Measurements from ENCODE around the gene HS6ST3. TPM values are rescaled to one million over a fixed set of nuclear protein-coding genes. Genes with fewer than 3 reads are reported as not detected.
"Not testable (repeated sequence)": the region's sequence is repeated elsewhere in the genome, so short reads cannot be mapped to it uniquely, and the experiment has no call there.

Gene HS6ST3
- polyA plus RNA-seq, 4 donors, result 2.7 to 3.9 (median 3.4) TPM

DNA sequence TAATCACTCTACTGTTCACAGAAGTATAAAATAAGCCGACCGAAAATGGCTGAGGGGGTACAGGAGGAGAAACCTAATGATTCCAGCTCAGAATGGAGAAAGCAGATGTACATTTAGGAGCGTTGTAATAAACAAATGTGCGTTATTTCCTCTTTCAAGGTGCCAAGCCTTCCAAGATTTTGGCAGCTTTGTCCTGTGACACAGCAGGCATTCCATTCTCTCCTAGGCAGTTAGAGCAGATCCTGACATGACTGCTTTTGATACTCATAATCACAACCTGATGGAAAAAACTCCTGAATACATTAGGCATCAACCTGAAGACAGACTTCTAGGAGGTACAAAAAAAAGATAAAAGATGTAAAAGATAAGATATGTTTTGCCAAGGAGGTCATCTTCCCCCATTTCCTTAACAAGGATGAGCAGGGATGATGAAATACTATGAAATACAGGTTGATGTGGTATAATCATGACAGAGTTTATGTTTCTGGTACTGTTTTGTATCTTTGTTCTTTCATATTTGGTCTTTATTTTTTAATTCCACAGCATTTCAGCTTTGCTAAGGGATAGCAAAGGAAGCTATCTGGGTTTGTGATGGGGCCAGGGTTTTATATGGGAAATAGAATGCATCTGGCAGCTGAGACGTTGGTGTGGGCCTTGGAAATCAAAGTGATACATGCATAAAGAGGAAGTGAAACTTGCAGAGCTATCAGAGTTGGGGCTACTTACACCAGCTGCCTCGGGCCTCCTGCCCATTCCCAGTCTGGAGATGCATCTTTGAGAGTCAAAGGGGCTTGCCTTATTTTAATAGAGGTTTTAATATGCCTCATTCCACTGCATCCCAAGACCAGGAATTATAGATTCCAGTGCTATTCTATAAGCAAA is 681.8 kb downstream of the HS6ST3 start:
- DNase-seq (ENCODE audit: low read depth in 4 of 4, low spot score in 2 of 4), result no peak

DNA sequence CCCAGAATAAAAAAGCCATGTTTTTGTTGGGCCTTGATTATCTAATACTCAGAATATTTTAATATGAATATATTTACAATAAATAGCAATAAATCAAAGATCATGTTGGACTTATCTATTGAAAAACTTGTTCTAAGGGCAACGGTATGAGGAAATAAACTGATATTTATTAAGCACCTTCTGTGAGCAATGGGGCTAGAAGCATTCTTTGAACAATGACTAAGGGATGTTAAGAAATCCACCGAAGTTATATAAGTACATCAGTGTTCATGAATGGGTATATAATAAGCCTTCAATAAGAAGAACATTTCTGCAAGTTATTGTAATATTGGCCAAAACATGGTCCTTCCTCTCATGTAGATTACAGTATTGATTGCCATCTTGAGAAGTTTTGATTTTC is 682.5 kb downstream of the HS6ST3 start:
- DNase-seq (ENCODE audit: low read depth in 4 of 4, low spot score in 2 of 4), result no peak

DNA sequence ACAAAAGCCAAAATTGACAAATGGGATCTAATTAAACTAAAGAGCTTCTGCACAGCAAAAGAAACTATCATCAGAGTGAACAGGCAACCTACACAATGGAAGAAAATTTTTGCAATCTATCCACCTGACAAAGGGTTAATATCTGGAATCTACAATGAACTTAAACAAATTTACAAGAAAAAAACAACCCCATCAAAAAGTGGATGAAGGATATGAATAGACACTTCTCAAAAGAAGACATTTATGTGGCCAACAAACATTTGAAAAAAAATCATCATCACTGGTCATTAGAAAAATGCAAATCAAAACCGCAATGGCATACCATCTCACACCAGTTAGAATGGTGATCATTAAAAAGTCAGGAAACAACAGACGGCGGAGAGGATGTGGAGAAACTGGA is 688.4 kb downstream of the HS6ST3 start:
- DNase-seq (ENCODE audit: low read depth in 4 of 4, low spot score in 2 of 4), result not testable (repeated sequence)

DNA sequence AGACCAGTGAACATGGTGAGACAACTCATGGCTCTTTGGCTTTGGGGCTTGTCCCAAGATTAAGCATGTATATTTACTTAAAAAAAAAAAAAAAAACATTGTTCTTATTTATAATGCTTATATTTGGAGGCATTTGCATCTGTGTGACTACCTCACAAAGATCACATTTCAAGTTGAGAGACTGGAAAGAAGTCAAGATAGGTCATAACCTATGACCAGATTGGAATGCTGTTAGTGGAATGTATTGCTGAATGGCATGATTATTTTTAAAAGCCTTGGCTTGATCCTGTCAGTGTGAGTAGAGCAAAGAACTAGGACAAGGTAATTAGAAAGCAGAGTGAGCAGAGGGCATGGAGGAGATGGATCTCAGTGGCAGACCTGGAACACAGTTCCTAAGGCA is 689.8 kb downstream of the HS6ST3 start:
- DNase-seq (ENCODE audit: low read depth in 4 of 4, low spot score in 2 of 4), result no peak

DNA sequence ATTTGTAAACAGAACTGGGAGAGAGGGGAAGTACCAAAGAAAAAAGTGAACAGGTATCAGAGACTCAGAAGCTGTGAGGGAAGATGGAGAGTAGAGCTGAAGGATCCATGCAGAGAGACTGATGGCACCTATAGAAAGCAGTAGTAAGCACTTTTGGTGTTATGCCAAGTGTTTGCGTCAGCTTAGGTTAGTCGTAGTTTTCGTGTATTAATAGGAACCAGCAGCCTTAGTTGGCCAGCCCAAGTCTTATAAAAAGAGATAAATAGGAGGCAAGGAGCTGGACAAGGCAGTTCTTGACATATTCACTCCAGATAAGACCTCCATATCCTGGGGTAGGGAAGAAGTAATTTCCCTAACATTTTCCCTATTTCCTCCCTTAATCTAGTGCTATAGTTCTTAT is 690.2 kb downstream of the HS6ST3 start:
- no peak for DNase-seq (ENCODE audit: low read depth in 4 of 4, low spot score in 2 of 4)

DNA sequence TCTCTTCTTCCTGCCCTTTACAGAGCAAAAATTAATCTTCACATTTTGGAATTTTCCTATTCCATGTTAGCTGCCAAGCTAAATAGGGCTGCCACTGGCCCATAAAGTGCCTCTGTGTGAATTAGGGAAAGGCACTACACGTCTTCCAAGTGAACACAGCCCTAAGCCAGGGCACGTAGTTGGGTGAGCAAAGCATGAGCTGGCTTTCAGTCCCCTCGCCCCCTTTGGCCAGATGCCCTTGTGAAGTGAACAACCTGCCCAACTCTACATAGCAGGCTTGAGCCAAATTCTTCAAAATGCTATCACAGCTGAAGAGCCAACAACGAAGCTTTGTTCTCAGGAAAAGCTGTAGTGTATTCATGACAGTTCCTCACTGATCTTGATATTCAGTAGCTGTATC is 691.2 kb downstream of the HS6ST3 start:
- DNase-seq (ENCODE audit: low read depth in 4 of 4, low spot score in 2 of 4), result no peak

DNA sequence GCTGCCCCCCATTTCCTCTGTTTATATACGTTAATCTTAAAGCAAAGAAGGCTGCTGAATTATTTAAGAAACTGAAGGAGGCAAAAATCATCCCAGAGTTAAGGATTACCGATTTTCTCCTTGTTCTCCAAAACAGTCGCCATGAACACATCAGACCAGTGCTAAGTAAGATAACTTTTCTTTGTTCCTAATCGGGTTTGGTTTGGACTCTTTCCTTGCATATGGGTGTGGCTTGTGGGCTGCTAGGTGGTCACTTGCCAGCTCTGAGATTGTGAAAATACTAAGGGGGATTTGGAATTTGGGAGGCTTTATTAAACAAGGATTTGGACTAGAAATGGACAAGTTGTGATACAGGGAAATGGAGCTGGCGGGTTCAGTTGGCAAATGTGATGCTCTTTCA is 692.3 kb downstream of the HS6ST3 start:
- DNase-seq (ENCODE audit: low read depth in 4 of 4, low spot score in 2 of 4), result no peak

DNA sequence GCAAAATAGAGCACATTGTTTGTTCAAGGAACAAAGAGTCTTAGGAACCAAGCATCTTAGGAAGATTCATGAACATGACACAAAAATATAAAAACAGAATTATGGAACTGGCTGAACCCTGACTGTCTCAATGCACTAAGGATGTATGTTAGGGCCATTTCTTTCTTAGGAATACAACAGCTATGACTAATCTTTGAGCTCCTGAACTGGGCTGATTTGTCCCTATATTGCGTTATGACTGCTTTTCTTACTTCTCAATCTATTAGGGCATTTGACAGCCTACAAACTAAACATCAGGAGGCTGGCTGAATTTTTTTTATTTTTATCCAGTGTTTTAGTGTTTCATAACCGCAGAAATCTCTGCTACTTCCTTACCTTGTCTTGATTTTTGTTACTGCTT is 693.1 kb downstream of the HS6ST3 start:
- DNase-seq (ENCODE audit: low read depth in 4 of 4, low spot score in 2 of 4), result no peak

DNA sequence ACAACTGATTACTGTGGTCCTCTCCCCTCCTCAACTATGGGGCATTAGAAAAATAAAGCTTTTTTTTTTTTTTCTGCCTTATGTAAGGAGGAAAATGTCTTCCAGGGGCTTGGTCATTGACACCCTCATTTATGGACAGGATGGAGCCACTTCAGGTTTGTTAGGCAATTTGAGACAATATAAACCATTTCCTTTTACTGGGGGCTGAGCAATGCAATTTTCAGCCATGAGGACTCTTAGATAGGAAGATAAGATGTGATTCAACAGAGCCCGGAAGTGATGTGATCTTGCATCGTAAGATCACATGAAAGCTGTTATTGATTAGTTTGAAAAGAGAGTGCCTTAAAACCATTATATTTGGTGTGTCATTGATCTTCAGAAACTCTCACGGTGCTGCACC is 693.6 kb downstream of the HS6ST3 start:
- DNase-seq (ENCODE audit: low read depth in 4 of 4, low spot score in 2 of 4), result no peak

DNA sequence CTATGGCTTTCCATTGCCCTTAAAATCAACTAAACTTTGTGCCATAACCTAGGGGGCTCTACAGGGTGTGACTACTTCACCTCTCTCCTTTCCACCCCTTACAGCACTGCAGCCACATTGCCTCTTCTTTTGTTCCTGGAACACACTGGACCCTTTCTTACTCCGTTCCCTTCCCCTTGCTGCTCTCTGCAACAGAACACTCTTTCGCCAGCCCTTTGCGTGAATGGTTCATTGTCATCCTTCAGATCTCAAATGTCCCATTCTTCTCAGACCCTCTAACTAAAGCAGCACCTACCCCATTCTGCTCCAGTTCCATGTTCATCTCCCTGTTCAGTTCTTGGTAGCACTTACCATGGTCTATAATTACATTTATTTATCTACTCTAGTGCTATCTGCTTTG is 696.1 kb downstream of the HS6ST3 start:
- DNase-seq (ENCODE audit: low read depth in 4 of 4, low spot score in 2 of 4), result no peak

DNA sequence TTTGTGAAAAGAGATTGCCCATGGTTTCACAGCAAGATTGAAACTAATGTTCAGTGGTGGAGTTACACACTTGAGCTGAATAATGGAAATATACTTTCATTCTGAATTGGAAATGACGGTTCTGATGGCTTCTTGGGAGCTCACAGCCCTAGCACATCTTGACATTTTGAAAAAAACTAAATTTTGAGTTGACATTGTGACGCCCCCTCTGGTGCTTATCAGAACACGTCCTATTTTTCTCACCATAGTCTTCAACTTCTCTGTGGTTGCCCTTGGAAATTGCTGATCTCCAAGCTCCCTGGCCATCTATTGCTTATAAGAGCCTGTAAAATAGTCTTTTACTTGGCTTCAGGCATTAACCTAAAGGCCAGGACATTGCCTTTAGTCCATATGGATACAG is 702.3 kb downstream of the HS6ST3 start:
- no peak for DNase-seq (ENCODE audit: low read depth in 4 of 4, low spot score in 2 of 4)

DNA sequence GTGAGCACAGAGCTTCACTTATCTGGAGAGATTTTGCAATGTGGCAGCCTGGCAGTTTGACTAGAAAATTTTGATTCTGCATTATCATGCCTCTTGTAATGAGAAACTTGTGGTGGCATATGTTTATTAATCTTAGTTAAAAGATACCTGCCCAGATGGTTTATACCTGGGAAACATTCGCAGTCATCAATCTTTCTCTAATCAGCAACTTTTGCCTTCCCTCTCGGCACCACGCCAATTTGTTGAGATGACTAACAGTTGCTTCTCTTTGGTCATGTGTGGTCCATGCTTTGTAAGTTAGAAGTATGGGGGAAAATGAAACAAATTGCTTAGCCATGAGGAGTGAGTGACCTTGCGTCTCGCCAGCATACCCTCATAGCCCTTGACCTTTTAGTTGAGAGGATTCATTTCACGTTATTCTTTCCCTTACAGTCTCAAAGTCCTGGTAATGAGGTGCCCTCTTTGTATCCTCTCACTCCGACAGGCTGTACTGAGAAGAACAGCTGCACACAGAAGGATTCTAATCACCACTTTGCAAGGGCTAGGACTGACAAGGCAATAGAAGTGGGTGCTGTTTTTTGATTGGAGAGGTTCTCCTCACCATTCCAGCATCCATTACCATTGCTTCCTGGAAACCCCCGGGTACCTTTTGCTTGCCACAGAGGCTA is 703.0 kb downstream of the HS6ST3 start:
- no peak for DNase-seq (ENCODE audit: low read depth in 4 of 4, low spot score in 2 of 4)

DNA sequence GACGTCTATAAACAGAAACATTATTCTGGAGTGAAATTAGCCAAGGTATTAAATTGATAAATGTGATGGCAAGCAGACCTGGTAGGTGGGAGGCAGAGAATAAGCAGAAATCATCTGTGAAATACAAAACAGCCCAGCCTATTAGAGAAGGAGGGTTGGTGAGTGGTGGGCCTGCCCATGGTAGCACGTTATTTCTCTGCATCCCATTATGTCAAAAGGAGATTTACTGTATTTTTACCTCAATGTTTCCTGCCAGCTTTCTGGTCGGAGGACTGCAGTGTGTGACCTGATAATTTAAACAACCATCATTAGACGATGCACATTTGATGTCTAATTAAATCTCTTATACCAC is 703.5 kb downstream of the HS6ST3 start:
- no peak for DNase-seq (ENCODE audit: low read depth in 4 of 4, low spot score in 2 of 4)

DNA sequence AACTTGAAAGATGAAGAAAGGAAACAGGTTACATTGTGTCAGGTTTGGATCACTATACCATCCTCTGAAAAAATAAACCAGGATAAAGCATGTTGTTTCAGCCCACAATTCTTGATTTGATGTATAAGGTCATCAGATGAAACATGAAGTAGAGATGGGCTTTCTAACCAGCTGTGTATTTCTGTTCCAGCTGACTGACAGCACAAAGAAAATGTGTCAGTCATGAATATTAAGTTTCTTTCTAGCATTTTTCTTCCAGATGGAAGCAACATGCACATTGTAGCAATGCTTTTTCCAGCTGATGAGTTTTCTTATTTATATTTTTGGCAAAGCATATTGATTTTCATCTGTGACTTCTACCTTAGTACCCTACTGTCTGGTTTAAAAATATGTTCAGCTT is 704.8 kb downstream of the HS6ST3 start:
- DNase-seq (ENCODE audit: low read depth in 4 of 4, low spot score in 2 of 4), result no peak

DNA sequence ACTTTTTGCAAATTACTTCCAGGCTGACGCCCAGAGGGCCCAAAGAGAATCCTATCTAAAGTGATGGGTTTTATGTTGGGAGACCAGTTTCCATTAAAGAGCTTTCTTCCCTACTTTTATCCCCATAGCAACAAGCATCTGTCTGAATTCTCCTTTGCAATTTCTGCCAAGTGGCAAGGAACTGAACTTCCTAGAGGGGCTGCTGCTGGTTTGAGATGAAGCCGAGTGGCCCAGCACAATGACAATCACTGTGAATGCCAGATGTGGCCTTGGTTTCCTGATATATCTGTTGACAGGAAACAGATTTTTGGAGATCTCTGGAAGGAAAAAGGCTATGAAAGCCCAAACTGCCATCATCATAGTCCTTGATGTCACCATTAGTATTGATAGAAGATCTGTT is 705.8 kb downstream of the HS6ST3 start:
- no peak for DNase-seq (ENCODE audit: low read depth in 4 of 4, low spot score in 2 of 4)

DNA sequence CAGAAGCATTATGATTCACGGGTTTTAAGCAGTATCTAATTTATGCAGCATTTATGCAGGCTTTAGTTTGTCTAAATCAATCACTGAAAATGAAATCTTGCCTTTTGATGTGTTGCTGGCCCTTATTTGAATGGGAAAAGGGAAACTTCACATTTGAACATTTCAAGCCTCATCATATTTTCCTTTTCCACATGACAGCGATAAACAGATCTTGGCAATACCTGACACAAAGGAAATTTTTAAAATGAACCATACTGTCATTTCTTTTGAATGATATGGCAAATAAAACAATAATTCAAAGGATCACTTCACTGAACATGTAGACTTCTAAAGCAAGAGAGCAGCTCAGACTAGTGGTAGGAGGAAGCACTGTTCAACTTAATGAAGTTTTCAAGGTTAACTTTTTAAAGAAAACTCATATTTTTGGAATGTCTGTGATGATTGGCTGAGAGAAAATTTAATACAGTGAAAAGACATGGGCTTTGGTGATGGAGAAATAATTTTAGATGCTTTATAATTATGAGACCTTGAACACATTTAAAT is 706.3 kb downstream of the HS6ST3 start:
- no peak for DNase-seq (ENCODE audit: low read depth in 4 of 4, low spot score in 2 of 4)

DNA sequence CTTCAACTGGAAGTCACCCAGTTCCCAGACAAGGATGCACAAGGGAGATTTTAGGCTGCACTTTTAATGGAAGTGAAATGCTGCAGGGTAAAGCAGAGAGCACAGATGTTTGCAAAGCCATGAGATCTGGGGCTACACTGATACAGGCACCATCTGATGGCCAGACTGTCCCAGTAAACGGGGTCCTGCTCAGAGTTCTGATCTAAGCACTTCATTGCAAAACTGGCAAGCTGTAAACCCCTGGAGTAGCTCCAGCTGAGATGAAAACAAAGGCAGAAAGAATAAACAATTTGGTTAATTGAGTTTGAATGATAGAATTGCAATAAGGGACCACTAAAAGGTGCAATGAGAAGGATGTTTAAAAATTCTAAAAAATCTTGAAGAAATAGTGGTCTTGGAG is 707.2 kb downstream of the HS6ST3 start:
- no peak for DNase-seq (ENCODE audit: low read depth in 4 of 4, low spot score in 2 of 4)

DNA sequence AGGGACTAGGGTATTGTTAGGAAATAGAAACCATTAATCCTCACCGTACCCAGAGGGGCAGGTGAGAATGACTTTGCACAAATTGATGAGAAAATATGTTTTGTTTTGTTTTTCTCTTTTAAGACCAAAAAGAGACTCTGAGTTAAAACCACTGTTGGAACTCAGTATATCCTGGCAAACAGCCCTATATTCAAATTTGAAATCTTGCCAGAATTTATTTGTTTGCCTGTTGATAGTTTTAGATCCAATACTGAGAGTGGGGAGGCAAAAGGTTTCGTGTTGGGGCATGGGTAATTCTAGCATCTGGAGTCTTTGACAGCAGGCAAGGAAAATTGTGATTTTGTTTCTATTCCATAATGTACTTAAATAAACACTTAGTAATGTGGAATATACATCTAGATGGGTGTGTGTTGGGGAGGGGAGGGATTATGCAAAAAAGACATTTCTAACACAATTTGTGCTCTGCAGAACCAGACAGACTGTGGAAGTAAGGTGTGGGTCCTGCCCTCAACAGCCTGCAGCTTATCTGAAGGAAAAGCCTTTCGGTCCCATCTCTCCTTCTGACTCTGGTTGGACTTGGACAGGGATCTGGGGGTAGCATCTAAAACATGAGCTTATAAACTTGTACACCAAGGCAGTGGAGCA is 713.7 kb downstream of the HS6ST3 start:
- no peak for DNase-seq (ENCODE audit: low read depth in 4 of 4, low spot score in 2 of 4)

DNA sequence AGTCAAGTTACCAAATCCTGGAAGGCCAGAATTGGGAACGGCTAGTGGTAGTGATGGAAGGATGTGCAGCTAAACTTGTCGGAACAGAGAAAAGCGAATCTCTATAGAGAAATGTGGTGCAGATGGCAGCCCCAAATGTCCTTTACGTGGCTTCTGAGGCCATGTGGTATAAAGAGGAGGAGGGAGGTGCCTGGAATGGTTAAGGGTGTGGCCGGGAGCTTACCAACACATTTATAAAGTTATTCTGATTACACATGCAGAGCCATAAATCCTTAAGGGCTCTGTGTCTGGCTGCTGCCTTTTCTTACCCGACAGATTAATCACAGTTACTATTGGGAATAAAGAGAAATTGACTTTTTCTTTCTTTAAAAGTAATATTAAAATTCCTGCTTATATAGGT is 714.3 kb downstream of the HS6ST3 start:
- no peak for DNase-seq (ENCODE audit: low read depth in 4 of 4, low spot score in 2 of 4)

DNA sequence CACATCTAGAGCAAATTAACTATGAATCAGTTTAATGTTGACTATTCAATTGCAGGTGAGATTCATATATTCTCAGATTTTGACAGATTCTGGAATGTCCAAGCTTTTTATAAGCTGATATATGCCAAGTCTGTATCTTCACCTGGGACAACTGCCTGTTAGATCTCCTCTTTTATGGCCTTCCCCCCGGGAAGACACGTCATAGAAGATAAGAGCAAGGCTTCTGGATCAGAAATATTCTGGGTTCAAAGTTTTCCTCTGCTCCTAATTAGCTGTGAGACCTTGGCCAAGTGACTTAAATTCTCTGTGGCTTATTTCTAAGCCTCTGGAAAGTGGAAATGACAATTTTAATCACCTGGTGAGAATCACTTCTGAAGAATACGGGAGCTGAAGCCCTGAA is 716.8 kb downstream of the HS6ST3 start:
- DNase-seq (ENCODE audit: low read depth in 4 of 4, low spot score in 2 of 4), result no peak

DNA sequence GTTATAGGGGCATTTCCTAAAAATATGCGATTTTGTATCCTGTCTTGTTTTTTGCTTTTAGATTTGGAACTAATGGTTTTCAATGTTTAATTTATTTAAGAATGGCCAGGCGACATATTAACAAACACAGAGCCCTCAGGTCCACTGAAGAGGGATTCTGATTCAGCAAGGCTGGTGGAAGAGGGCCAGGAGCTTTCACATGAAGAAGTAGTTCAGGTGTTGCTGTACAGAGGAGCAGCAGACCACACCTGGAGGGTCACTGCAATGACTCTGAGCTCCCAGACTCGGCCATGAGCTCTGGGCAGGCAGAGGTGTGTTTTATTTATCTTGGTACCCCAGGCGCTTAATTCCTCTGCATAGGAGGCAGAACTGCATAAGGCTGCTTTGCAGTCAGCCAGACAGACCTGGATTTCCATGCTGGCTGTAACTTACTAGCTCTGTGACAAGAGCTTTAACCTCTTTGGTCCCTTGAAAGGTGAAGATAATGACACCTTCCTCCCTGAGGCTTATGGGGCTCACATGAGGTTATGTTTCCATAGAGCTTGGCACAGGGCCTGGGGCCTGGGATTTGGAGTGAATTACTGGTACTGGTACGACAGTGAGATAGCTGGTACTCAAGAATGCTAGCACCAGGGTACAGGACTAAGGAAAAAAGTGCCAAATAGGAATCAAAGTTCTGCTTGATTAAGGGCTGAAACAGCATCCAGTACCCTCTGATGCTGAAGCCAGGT is 719.6 kb downstream of the HS6ST3 start:
- DNase-seq (ENCODE audit: low read depth in 4 of 4, low spot score in 2 of 4), result no peak
